ENCODE results near the gene NKG7.
"Not testable (repeated sequence)": the region's sequence is repeated elsewhere in the genome, so short reads cannot be mapped to it uniquely, and the experiment has no call there.

DNA sequence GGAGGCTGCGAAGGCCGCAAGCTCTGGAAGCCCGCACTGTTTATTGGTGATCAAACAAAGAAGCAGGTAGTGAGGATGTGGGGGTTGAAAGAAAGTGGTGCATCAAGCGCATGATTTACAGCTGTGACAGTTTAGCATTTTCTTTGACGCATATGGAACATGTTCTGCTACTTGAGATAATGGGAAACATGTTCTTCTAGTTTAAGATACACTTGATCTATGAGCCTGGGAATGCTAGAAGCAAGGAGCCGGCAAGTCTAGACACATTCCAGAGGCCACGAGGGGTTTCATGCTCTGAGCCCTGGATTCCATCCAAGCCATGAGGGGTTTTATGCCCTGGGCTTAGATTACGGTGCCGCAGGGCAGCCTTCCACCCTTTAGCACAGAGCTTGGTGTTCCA lies 25.0 kb upstream of the NKG7 start:
- TF ChIP-seq, protein P1, sequence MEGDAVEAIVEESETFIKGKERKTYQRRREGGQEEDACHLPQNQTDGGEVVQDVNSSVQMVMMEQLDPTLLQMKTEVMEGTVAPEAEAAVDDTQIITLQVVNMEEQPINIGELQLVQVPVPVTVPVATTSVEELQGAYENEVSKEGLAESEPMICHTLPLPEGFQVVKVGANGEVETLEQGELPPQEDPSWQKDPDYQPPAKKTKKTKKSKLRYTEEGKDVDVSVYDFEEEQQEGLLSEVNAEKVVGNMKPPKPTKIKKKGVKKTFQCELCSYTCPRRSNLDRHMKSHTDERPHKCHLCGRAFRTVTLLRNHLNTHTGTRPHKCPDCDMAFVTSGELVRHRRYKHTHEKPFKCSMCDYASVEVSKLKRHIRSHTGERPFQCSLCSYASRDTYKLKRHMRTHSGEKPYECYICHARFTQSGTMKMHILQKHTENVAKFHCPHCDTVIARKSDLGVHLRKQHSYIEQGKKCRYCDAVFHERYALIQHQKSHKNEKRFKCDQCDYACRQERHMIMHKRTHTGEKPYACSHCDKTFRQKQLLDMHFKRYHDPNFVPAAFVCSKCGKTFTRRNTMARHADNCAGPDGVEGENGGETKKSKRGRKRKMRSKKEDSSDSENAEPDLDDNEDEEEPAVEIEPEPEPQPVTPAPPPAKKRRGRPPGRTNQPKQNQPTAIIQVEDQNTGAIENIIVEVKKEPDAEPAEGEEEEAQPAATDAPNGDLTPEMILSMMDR (IDR thresholded peaks at IDR 0.05): not testable (repeated sequence)
- not testable (repeated sequence) for TF ChIP-seq POLR2A (IDR thresholded peaks at IDR 0.05)

All from lower leg skin (tissue), 3 donors.